SK-N-SH (cell line): Measurements from ENCODE around the gene OLAH. TPM values are rescaled to one million over a fixed set of nuclear protein-coding genes. Genes with fewer than 3 reads are reported as not detected.

Experiments
- CTCF ChIA-PET: fragments of 300-600, 350-600 bp; formaldehyde crosslinking; extraction: SDS; loops from one replicate; lab custom pipeline; 2021; lab: Yijun Ruan, JAX
- POLR2A ChIA-PET: fragments of 350-600 bp; sonication (Branson Sonifier 250); formaldehyde crosslinking; extraction: SDS; loops from one replicate; lab custom pipeline; 2020; ENCODE audit warnings: antibody characterized with exemption, inconsistent platforms; lab: Yijun Ruan, JAX
- DNase-seq: peaks from one replicate; pipeline ENCODE4 v3.0.0; 2012
- H2AFZ ChIP-seq: fragments of 200-600 bp; sonication (generic); 2 replicates; pipeline ENCODE4 v1.8.1; 2016; ENCODE audit warnings: antibody characterized with exemption, mild to moderate bottlenecking, low read depth
- H3F3A ChIP-seq: fragments of 200-600 bp; sonication (generic); replicated peaks from 2 replicates; pipeline ENCODE3; 2016; ENCODE audit warnings: antibody characterized with exemption, mild to moderate bottlenecking; ENCODE audit not compliant: insufficient read depth
- H3K27ac ChIP-seq, 2 experiments: fragments of 200-500 bp in 1 of 2; fragments of 200-600 bp in 1 of 2; sonication (Bioruptor generic) in 1 of 2; sonication (generic), shearing (Covaris generic) in 1 of 2; 2 replicates each; pipeline versions ENCODE4 v1.5.1 to v1.6.1; 2014 to 2016; ENCODE audit warnings: low read depth in 2 of 2, inconsistent platforms in 1 of 2, low read length in 1 of 2, mild to moderate bottlenecking in 1 of 2, mixed read lengths in 1 of 2
- H3K27me3 ChIP-seq: fragments of 200-600 bp; sonication (generic), shearing (Covaris generic); 2 replicates; pipeline ENCODE4 v1.6.1; 2016; ENCODE audit warnings: mixed run types; ENCODE audit not compliant: insufficient read depth
- H3K36me3 ChIP-seq, 2 experiments: fragments of 200-500 bp in 1 of 2; fragments of 200-600 bp in 1 of 2; sonication (Bioruptor generic) in 1 of 2; sonication (generic) in 1 of 2; replicated peaks in 1 of 2; 2 replicates each; pipeline versions ENCODE3 to v1.5.1; 2014 to 2016; ENCODE audit warnings: low read length in 1 of 2, mild to moderate bottlenecking in 1 of 2; ENCODE audit not compliant: insufficient read depth in 2 of 2, control insufficient read depth in 1 of 2
- H3K4me1 ChIP-seq, 2 experiments: fragments of 200-500 bp in 1 of 2; fragments of 200-600 bp in 1 of 2; sonication (Bioruptor generic) in 1 of 2; sonication (generic), shearing (Covaris generic) in 1 of 2; 2 replicates each; pipeline versions ENCODE4 v1.5.1 to v1.6.1; 2014 to 2016; ENCODE audit warnings: low read depth in 1 of 2, low read length in 1 of 2, mixed run types in 1 of 2; ENCODE audit not compliant: insufficient read depth in 2 of 2, control insufficient read depth in 1 of 2
- H3K4me2 ChIP-seq: fragments of 200-600 bp; sonication (generic), shearing (Covaris generic); 2 replicates; pipeline ENCODE4 v1.6.1; 2017; ENCODE audit warnings: mixed run types
- H3K4me3 ChIP-seq, 2 experiments: fragments of 200-500 bp in 1 of 2; fragments of 200-600 bp in 1 of 2; sonication (Bioruptor generic) in 1 of 2; sonication (generic), shearing (Covaris generic) in 1 of 2; 2 replicates each; pipeline versions ENCODE4 v1.5.1 to v1.8.1; 2014 to 2016; ENCODE audit warnings: low read depth in 2 of 2, inconsistent platforms in 1 of 2, low read length in 1 of 2, mild to moderate bottlenecking in 1 of 2, mixed read lengths in 1 of 2, moderate library complexity in 1 of 2
- H3K79me2 ChIP-seq: fragments of 200-600 bp; sonication (generic); 2 replicates; pipeline ENCODE4 v1.8.1; 2017; ENCODE audit warnings: mild to moderate bottlenecking; ENCODE audit not compliant: insufficient read depth
- H3K9ac ChIP-seq: fragments of 200-600 bp; sonication (generic); 2 replicates; pipeline ENCODE4 v1.6.1; 2017; ENCODE audit warnings: mixed run types
- H3K9me2 ChIP-seq: fragments of 200-600 bp; sonication (generic); 2 replicates; pipeline ENCODE4 v1.6.1; 2017; ENCODE audit warnings: mixed run types
- H3K9me3 ChIP-seq: fragments of 200-600 bp; sonication (generic); 2 replicates; pipeline ENCODE4 v1.6.1; 2017; ENCODE audit warnings: mixed run types, mild to moderate bottlenecking, moderate library complexity
- H4K20me1 ChIP-seq: fragments of 200-600 bp; sonication (generic); 2 replicates; pipeline ENCODE4 v1.6.1; 2017; ENCODE audit warnings: mild to moderate bottlenecking, mixed run types; ENCODE audit not compliant: insufficient read depth
- EZH2phosphoT487 ChIP-seq: fragments of 200-600 bp; sonication (generic); IDR thresholded peaks from 2 replicates; pipeline ENCODE4 v1.6.1; 2017; ENCODE audit warnings: low read depth, mixed run types, mild to moderate bottlenecking, antibody characterized with exemption, moderate library complexity, borderline replicate concordance
- FOSL2 ChIP-seq: IDR thresholded peaks from 2 replicates; pipeline ENCODE4 v1.4.0; 2012; ENCODE audit warnings: low read depth, mild to moderate bottlenecking, moderate library complexity, borderline replicate concordance
- FOXM1 ChIP-seq: IDR thresholded peaks from 2 replicates; pipeline ENCODE4 v1.4.0; 2012; ENCODE audit warnings: low read depth, mild to moderate bottlenecking
- GABPA ChIP-seq: IDR thresholded peaks from 2 replicates; pipeline ENCODE4 v1.4.0; 2012; ENCODE audit warnings: low read depth, mild to moderate bottlenecking
- NFIC ChIP-seq: IDR thresholded peaks from 2 replicates; pipeline ENCODE4 v1.4.0; 2012; ENCODE audit warnings: borderline replicate concordance
- NRF1 ChIP-seq: IDR thresholded peaks from 2 replicates; pipeline ENCODE4 v1.6.1; 2012; ENCODE audit warnings: low read depth, mild to moderate bottlenecking, low read length
- POLR2AphosphoS5 ChIP-seq: IDR thresholded peaks from 2 replicates; pipeline ENCODE4 v1.6.1; 2012; ENCODE audit warnings: low read depth, low read length
- RFX5 ChIP-seq: IDR thresholded peaks from 2 replicates; pipeline ENCODE4 v1.6.1; 2012; ENCODE audit warnings: mild to moderate bottlenecking, improper control_type of control experiment, low read length
- SMC3 ChIP-seq: IDR thresholded peaks from 2 replicates; pipeline ENCODE4 v1.6.1; 2012; ENCODE audit warnings: low read depth, low read length, improper control_type of control experiment
- TCF12 ChIP-seq: IDR thresholded peaks from 2 replicates; pipeline ENCODE4 v1.4.0; 2012
- WGBS: methylation state at CpG from one replicate; pipeline ENCODE4 v1.1.6; 2017; ENCODE audit warnings: low lambda C conversion rate; 5-methylcytosine and 5-hydroxymethylcytosine counted together
- polyA plus RNA-seq, 3 experiments: library from polyadenylated mRNA; depleted of rRNA; stranded (reverse); fragments of >200 nt; gene quantifications; 2 replicates each; pipeline ENCODE4 v1.2.3, GENCODE V29; 2012
- TF ChIP-seq, protein P1 (sequence below): IDR thresholded peaks from 2 replicates; pipeline ENCODE4; 2012
- TF ChIP-seq, protein P2 (sequence below): fragments of 150-350 bp; IDR thresholded peaks from 2 replicates; pipeline ENCODE4 v1.6.1; 2017; ENCODE audit warnings: antibody characterized with exemption, low read length, low read depth, borderline replicate concordance
- TF ChIP-seq, protein P3 (sequence below): fragments of 150-350 bp; IDR thresholded peaks from 2 replicates; pipeline ENCODE4 v1.6.1; 2016; ENCODE audit warnings: mild to moderate bottlenecking, low read depth, low read length
- TF ChIP-seq, protein P4 (sequence below): fragments of 200-600 bp; sonication (generic); IDR thresholded peaks from 2 replicates; pipeline ENCODE4 v1.6.1; 2017; ENCODE audit warnings: antibody characterized with exemption, mild to moderate bottlenecking, moderate library complexity
- TF ChIP-seq, protein P5 (sequence below): IDR thresholded peaks from 2 replicates; pipeline ENCODE4 v1.4.0; 2012; ENCODE audit warnings: low read depth, borderline replicate concordance

The OLAH gene
- polyA plus RNA-seq, 1 of the 3 experiments (the other 2 are of a cell fraction), result not detected

DNA sequence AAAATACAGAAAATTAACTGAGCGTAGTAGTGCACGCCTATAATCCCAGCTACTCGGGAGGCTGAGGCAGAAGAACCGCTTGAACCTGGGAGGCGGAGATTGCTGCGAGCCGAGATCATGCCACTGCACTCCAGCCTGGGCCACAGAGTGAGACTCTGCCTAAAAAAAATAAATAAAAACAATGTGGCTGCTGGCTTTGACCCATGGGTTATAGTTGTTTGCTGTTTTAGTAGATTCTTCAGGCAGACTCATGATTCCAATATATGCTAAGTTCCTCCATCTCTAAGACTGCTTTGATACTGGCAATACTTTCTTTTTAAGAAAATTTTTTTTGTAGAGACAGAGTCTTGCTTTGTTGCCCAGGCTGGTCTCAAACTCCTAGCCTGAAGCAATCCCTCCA lies 8.4 kb downstream of the OLAH start:
- H3K4me2 ChIP-seq, result no peak overlapping the region
- WGBS, result 94% methylated on average over 7 of the region's 7 CpGs
- H3K4me1 ChIP-seq, result no peaks in the 10 kb centered on the region
- no peaks in the 10 kb centered on the region for H3K36me3 ChIP-seq
- H3K9me2 ChIP-seq, result no peaks in the 10 kb centered on the region
- CTCF ChIA-PET, result no interaction called here
- POLR2A ChIA-PET, result no interaction called here
- no peaks in the 10 kb centered on the region for H3K27me3 ChIP-seq
- no peak overlapping the region for H3K27ac ChIP-seq
- H3K9me3 ChIP-seq, result 0 out of 2 replicates have a peak, but pooled peaks cover 3% of the 10 kb centered on the region
- no peak overlapping the region for H2AFZ ChIP-seq
- H3F3A ChIP-seq, result no peaks in the 10 kb centered on the region
- no peaks in the 10 kb centered on the region for H4K20me1 ChIP-seq
- TF ChIP-seq RFX5 (no peak), FOXM1 (no peak), NFIC (no peak), GABPA (no peak), EZH2phosphoT487 (no peak), POLR2AphosphoS5 (no peak), NRF1 (no peak), SMC3 (no peak), FOSL2 (no peak), TCF12 (no peak)
- TF ChIP-seq, protein P1, sequence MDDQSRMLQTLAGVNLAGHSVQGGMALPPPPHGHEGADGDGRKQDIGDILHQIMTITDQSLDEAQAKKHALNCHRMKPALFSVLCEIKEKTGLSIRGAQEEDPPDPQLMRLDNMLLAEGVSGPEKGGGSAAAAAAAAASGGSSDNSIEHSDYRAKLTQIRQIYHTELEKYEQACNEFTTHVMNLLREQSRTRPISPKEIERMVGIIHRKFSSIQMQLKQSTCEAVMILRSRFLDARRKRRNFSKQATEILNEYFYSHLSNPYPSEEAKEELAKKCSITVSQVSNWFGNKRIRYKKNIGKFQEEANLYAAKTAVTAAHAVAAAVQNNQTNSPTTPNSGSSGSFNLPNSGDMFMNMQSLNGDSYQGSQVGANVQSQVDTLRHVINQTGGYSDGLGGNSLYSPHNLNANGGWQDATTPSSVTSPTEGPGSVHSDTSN, result no peak
- TF ChIP-seq, protein P2, sequence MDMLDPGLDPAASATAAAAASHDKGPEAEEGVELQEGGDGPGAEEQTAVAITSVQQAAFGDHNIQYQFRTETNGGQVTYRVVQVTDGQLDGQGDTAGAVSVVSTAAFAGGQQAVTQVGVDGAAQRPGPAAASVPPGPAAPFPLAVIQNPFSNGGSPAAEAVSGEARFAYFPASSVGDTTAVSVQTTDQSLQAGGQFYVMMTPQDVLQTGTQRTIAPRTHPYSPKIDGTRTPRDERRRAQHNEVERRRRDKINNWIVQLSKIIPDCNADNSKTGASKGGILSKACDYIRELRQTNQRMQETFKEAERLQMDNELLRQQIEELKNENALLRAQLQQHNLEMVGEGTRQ, result no peak
- TF ChIP-seq, protein P3, sequence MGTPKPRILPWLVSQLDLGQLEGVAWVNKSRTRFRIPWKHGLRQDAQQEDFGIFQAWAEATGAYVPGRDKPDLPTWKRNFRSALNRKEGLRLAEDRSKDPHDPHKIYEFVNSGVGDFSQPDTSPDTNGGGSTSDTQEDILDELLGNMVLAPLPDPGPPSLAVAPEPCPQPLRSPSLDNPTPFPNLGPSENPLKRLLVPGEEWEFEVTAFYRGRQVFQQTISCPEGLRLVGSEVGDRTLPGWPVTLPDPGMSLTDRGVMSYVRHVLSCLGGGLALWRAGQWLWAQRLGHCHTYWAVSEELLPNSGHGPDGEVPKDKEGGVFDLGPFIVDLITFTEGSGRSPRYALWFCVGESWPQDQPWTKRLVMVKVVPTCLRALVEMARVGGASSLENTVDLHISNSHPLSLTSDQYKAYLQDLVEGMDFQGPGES, result no peak
- TF ChIP-seq, protein P4, sequence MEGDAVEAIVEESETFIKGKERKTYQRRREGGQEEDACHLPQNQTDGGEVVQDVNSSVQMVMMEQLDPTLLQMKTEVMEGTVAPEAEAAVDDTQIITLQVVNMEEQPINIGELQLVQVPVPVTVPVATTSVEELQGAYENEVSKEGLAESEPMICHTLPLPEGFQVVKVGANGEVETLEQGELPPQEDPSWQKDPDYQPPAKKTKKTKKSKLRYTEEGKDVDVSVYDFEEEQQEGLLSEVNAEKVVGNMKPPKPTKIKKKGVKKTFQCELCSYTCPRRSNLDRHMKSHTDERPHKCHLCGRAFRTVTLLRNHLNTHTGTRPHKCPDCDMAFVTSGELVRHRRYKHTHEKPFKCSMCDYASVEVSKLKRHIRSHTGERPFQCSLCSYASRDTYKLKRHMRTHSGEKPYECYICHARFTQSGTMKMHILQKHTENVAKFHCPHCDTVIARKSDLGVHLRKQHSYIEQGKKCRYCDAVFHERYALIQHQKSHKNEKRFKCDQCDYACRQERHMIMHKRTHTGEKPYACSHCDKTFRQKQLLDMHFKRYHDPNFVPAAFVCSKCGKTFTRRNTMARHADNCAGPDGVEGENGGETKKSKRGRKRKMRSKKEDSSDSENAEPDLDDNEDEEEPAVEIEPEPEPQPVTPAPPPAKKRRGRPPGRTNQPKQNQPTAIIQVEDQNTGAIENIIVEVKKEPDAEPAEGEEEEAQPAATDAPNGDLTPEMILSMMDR, result no peak
- TF ChIP-seq, protein P5, sequence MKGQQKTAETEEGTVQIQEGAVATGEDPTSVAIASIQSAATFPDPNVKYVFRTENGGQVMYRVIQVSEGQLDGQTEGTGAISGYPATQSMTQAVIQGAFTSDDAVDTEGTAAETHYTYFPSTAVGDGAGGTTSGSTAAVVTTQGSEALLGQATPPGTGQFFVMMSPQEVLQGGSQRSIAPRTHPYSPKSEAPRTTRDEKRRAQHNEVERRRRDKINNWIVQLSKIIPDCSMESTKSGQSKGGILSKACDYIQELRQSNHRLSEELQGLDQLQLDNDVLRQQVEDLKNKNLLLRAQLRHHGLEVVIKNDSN, result no peak
- H3K79me2 ChIP-seq, result no peaks in the 10 kb centered on the region
- DNase-seq, result no peak
- H3K4me3 ChIP-seq, result no peak overlapping the region
- no peak overlapping the region for H3K9ac ChIP-seq
